Measurements from ENCODE around the gene CPNE6. TPM values are rescaled to one million over a fixed set of nuclear protein-coding genes. Genes with fewer than 3 reads are reported as not detected.
A peak's percentile ranks its signal among the peaks of the same experiment; 100 is the strongest.

CPNE6 gene
- total RNA-seq, 4 donors from 2014 or later, result not detected

DNA sequence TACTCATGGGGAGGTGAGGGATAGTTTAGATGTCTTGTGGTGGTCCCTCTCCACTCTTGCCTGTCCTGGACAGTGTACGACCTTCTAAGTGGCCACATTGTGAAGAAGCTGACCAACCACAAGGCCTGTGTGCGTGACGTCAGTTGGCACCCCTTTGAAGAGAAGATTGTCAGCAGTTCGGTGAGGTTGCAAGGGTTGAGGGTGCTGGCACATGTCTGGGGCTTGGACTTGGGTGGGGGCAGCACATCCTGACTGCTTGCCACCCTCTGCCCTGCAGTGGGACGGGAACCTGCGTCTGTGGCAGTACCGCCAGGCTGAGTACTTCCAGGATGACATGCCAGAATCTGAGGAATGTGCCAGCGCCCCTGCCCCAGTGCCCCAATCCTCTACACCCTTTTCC is 51.5 kb downstream of the CPNE6 start:
- intact Hi-C loops (cut with DNase I; ENCODE audit: low total_unique reads), result no loop called here
- in situ Hi-C loops (cut with MboI; ENCODE audit: low sequenced_read_pairs in 4 of 4), result no loop called here
- no peaks in the 10 kb centered on the region for H3K4me1 ChIP-seq
- no peak overlapping the region for H3K27ac ChIP-seq
- no peak for DNase-seq
- TF ChIP-seq, protein P1, sequence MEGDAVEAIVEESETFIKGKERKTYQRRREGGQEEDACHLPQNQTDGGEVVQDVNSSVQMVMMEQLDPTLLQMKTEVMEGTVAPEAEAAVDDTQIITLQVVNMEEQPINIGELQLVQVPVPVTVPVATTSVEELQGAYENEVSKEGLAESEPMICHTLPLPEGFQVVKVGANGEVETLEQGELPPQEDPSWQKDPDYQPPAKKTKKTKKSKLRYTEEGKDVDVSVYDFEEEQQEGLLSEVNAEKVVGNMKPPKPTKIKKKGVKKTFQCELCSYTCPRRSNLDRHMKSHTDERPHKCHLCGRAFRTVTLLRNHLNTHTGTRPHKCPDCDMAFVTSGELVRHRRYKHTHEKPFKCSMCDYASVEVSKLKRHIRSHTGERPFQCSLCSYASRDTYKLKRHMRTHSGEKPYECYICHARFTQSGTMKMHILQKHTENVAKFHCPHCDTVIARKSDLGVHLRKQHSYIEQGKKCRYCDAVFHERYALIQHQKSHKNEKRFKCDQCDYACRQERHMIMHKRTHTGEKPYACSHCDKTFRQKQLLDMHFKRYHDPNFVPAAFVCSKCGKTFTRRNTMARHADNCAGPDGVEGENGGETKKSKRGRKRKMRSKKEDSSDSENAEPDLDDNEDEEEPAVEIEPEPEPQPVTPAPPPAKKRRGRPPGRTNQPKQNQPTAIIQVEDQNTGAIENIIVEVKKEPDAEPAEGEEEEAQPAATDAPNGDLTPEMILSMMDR (IDR thresholded peaks at IDR 0.05 in 4 of 5, conservative IDR thresholded peaks at IDR 0.05 in 1 of 5), result no peak
- no peak for TF ChIP-seq POLR2A (IDR thresholded peaks at IDR 0.05)
- no peaks in the 10 kb centered on the region for H3K27me3 ChIP-seq
- H3K4me3 ChIP-seq, result no peak overlapping the region
- H3K36me3 ChIP-seq, result peaks cover 2 to 65% of the 10 kb centered on the region in 2 donors
- no peak for ATAC-seq
- H3K9me3 ChIP-seq, result no peaks in the 10 kb centered on the region

DNA sequence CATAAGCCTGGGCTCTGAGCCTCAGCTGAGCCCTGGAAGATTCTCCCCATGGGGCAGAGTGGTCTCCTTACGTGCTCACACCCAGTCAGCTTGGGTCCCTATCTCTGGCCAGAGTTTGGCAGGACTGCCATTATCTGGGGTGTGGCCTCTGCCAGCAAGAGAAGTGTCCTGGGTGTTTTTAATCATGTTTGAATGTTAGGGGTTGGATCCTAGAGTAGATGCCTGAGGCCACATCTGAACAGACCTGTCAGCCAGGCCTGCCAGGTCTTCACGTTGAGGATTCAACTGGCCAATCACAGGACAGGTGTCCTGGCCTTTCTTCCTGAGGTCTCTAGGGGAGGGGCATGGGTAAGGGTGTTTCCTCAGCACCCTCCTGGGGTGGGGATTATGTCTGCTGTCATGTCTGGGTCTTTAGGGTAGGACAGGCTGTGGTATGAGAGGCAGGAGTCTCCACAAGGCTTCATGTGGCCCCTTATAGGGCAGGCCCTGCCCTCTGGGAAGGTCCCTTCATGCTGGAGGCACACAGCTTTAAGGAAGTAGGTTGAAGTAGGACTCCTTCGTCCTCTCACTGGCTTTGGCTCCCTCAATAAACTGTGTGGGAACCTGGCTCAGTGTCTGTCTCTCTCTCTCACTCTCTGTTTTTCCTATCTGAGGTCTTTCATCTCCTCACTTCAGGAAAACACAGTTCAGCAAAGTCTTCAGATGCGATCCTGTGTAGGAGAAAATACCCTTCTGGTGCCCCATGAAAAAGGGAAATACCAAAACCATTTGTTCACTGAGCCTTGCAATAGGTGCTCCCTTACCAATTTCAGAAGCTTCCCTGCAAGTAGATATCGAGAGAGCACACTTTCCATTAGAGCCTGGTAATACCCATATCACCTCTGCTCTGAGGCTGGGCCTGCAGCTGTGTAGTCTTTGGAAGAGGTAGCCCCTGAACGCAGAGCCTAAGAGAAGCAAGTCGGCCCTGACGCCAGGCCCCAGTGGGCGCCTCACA is 52.4 kb downstream of the CPNE6 start:
- intact Hi-C loops (cut with DNase I; ENCODE audit: low total_unique reads) (no loop called here), in situ Hi-C loops (cut with MboI; ENCODE audit: low sequenced_read_pairs in 4 of 4) (no loop called here)
- ATAC-seq (no peak), DNase-seq (no peak)
- Histone ChIP-seq H3K9me3 (no peaks in the 10 kb centered on the region), H3K27ac (no peak overlapping the region), H3K36me3 (peaks cover 2 to 57% of the 10 kb centered on the region in 2 donors), H3K4me3 (no peak overlapping the region), H3K27me3 (no peaks in the 10 kb centered on the region), H3K4me1 (no peaks in the 10 kb centered on the region)
- no peak for TF ChIP-seq POLR2A (IDR thresholded peaks at IDR 0.05)
- TF ChIP-seq, protein P1 (IDR thresholded peaks at IDR 0.05 in 4 of 5, conservative IDR thresholded peaks at IDR 0.05 in 1 of 5), result no peak

DNA sequence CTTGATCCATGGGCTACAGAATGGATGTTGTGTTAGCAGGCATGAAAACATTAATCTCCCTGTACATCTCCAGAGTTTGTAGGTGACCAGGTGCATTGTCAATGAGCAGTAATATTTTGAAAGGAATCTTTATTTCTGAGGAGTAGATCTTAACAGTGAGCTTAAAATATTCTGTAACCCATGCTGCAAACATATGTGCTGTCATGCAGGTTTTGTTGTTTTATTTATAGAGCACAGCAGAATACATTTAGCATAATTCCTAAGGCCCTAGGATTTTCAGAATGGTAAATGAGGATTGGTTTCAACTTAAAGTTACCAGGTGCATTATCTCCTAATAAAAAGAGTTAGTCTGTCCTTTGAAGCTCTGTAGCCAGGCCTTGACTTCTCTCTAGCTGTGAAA is 55.6 kb downstream of the CPNE6 start:
- intact Hi-C loops (cut with DNase I; ENCODE audit: low total_unique reads) (no loop called here), in situ Hi-C loops (cut with MboI; ENCODE audit: low sequenced_read_pairs in 4 of 4) (loop anchor here in 1 of 4 donors (25.0 kb wide), 1 partner anchor 815 kb away; the partner anchor contains the start of genes BCL2L2, PABPN1 and PPP1R3E)
- Histone ChIP-seq H3K4me3 (no peak overlapping the region), H3K27me3 (no peaks in the 10 kb centered on the region), H3K4me1 (peaks cover 18 to 21% of the 10 kb centered on the region in 2 donors), H3K27ac (peak overlapping the region in 1 of 4 donors; percentile 31), H3K36me3 (peaks cover 0 to 24% of the 10 kb centered on the region in 2 donors), H3K9me3 (no peaks in the 10 kb centered on the region)
- ATAC-seq, result no peak
- DNase-seq, result no peak
- TF ChIP-seq, protein P1 (IDR thresholded peaks at IDR 0.05 in 4 of 5, conservative IDR thresholded peaks at IDR 0.05 in 1 of 5), result no peak
- TF ChIP-seq POLR2A (IDR thresholded peaks at IDR 0.05), result no peak

DNA sequence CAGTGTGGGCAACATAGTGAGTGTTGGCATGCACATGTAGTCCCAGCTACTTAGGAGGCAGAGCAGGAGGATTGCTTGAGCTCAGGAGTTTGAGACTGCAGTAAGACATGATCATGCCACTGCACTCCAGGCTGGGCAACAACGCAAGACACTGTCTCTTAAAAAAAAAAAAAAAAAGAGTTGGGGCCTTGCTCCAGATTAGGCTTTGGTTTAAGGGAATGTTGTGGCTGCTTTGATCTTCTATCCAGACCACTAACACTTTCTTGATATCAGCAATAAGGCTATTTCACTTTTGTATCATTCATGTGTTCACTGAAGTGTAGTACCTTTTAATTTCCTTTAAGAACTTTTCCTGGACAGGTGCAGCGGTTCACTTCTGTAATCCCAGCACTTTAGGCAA is 56.3 kb downstream of the CPNE6 start:
- H3K4me1 ChIP-seq, result peaks cover 25 to 28% of the 10 kb centered on the region in 2 donors
- no peaks in the 10 kb centered on the region for H3K9me3 ChIP-seq
- no peak for DNase-seq
- peak overlapping the region in 1 of 4 donors; percentile 31 for H3K27ac ChIP-seq
- intact Hi-C loops (cut with DNase I; ENCODE audit: low total_unique reads), result no loop called here
- TF ChIP-seq, protein P1 (IDR thresholded peaks at IDR 0.05 in 4 of 5, conservative IDR thresholded peaks at IDR 0.05 in 1 of 5), result no peak
- TF ChIP-seq POLR2A (IDR thresholded peaks at IDR 0.05), result no peak
- in situ Hi-C loops (cut with MboI; ENCODE audit: low sequenced_read_pairs in 4 of 4), result loop anchor here in 1 of 4 donors (25.0 kb wide), 1 partner anchor 815 kb away; the partner anchor contains the start of genes BCL2L2, PABPN1 and PPP1R3E
- no peak for ATAC-seq
- no peaks in the 10 kb centered on the region for H3K27me3 ChIP-seq
- H3K36me3 ChIP-seq, result peaks cover 0 to 17% of the 10 kb centered on the region in 2 donors
- H3K4me3 ChIP-seq, result no peak overlapping the region

Other genes with a start within 250 kb of the CPNE6 start
- gene DHRS4, start 117.8 kb upstream of the CPNE6 start, total RNA-seq, result 10 to 100 TPM; 26.0 to 56.2 (median 44.1) TPM
- 10 to 100 TPM; 12.1 to 40.2 (median 25.0) TPM for gene DHRS4L2, start 82.6 kb upstream of the CPNE6 start, total RNA-seq
- gene CARMIL3, start 19.6 kb upstream of the CPNE6 start, total RNA-seq, result under 1 TPM in 2 of 4 donors, not detected in 2; 0.04 to 0.31 TPM
- 1 to 10 TPM; 1.9 to 9.8 (median 3.6) TPM for gene PCK2, start 22.7 kb downstream of the CPNE6 start, total RNA-seq
- gene DCAF11, start 43.2 kb downstream of the CPNE6 start, total RNA-seq, result 100 to 1,000 TPM in 1 of 4 donors, 10 to 100 TPM in 3; 52.4 to 113 (median 88.7) TPM
- 1 to 10 TPM in 3 of 4 donors, under 1 TPM in 1; 0.82 to 4.5 (median 2.4) TPM for gene NRL, start 43.4 kb downstream of the CPNE6 start, total RNA-seq
- 10 to 100 TPM; 45.3 to 91.3 (median 65.4) TPM for gene FITM1, start 59.1 kb downstream of the CPNE6 start, total RNA-seq
- gene PSME1, start 64.6 kb downstream of the CPNE6 start, total RNA-seq, result 100 to 1,000 TPM in 2 of 4 donors, 10 to 100 TPM in 2; 63.3 to 158 (median 87.5) TPM
- 10 to 100 TPM; 13.6 to 18.8 (median 16.3) TPM for gene EMC9, start 70.0 kb downstream of the CPNE6 start, total RNA-seq
- 10 to 100 TPM; 13.7 to 53.2 (median 21.5) TPM for gene PSME2, start 75.0 kb downstream of the CPNE6 start, total RNA-seq
- gene RNF31, start 75.9 kb downstream of the CPNE6 start, total RNA-seq, result 100 to 1,000 TPM in 1 of 4 donors, 10 to 100 TPM in 3; 63.3 to 140 (median 82.4) TPM
- 10 to 100 TPM in 3 of 4 donors, 1 to 10 TPM in 1; 6.5 to 36.7 (median 11.9) TPM for gene IRF9, start 89.7 kb downstream of the CPNE6 start, total RNA-seq
- 1 to 10 TPM in 1 of 4 donors, under 1 TPM in 2, not detected in 1; 0.27 to 3.1 (median 0.82) TPM for gene REC8, start 100.5 kb downstream of the CPNE6 start, total RNA-seq
- 10 to 100 TPM; 35.7 to 73.2 (median 55.4) TPM for gene IPO4, start 117.3 kb downstream of the CPNE6 start, total RNA-seq
- 10 to 100 TPM; 31.4 to 46.4 (median 36.7) TPM for gene TM9SF1, start 123.9 kb downstream of the CPNE6 start, total RNA-seq
- not detected for gene TSSK4, start 134.1 kb downstream of the CPNE6 start, total RNA-seq
- 10 to 100 TPM; 13.6 to 29.8 (median 20.7) TPM for gene CHMP4A, start 141.9 kb downstream of the CPNE6 start, total RNA-seq
- 10 to 100 TPM in 3 of 4 donors, 1 to 10 TPM in 1; 6.7 to 19.2 (median 13.9) TPM for gene MDP1, start 144.5 kb downstream of the CPNE6 start, total RNA-seq
- gene NEDD8, start 160.8 kb downstream of the CPNE6 start, total RNA-seq, result 100 to 1,000 TPM; 141 to 178 (median 162) TPM
- gene GMPR2, start 161.4 kb downstream of the CPNE6 start, total RNA-seq, result 10 to 100 TPM; 15.4 to 44.8 (median 27.4) TPM
- gene TINF2, start 171.1 kb downstream of the CPNE6 start, total RNA-seq, result 10 to 100 TPM; 41.4 to 77.1 (median 50.7) TPM
- under 1 TPM in 1 of 4 donors, not detected in 3; 0.20 TPM for gene TGM1, start 191.6 kb downstream of the CPNE6 start, total RNA-seq
- gene RABGGTA, start 200.0 kb downstream of the CPNE6 start, total RNA-seq, result 10 to 100 TPM; 20.9 to 32.8 (median 28.0) TPM
- gene DHRS1, start 228.2 kb downstream of the CPNE6 start, total RNA-seq, result 10 to 100 TPM in 2 of 4 donors, 1 to 10 TPM in 2; 1.9 to 12.2 (median 8.2) TPM
- 10 to 100 TPM; 27.2 to 43.5 (median 32.2) TPM for gene NOP9, start 228.3 kb downstream of the CPNE6 start, total RNA-seq
- gene CIDEB, start 236.4 kb downstream of the CPNE6 start, total RNA-seq, result 1 to 10 TPM in 1 of 4 donors, under 1 TPM in 3; 0.39 to 1.5 (median 0.88) TPM
- gene LTB4R2, start 238.6 kb downstream of the CPNE6 start, total RNA-seq, result 1 to 10 TPM in 2 of 4 donors, under 1 TPM in 2; 0.39 to 3.3 (median 2.0) TPM
- gene LTB4R, start 239.9 kb downstream of the CPNE6 start, total RNA-seq, result 1 to 10 TPM in 2 of 4 donors, under 1 TPM in 2; 0.13 to 2.2 (median 0.75) TPM